ENCODE measurements around the gene ODAD3.
"Not testable (repeated sequence)": the region's sequence is repeated elsewhere in the genome, so short reads cannot be mapped to it uniquely, and the experiment has no call there.

ODAD3 gene

GRCh38 chr19:11435057-11435832 lies at the start of gene ODAD3, which contains the start of gene PRKCSH:
ODAD3 (minus strand) TSS chr19:11435121; CDS start chr19:11435016, 105 bp downstream.
PRKCSH (plus strand) TSS chr19:11435635; CDS start chr19:11436118, 483 bp downstream.
- peak; percentile 100 for DNase-seq (ENCODE audit: low read depth)

DNA sequence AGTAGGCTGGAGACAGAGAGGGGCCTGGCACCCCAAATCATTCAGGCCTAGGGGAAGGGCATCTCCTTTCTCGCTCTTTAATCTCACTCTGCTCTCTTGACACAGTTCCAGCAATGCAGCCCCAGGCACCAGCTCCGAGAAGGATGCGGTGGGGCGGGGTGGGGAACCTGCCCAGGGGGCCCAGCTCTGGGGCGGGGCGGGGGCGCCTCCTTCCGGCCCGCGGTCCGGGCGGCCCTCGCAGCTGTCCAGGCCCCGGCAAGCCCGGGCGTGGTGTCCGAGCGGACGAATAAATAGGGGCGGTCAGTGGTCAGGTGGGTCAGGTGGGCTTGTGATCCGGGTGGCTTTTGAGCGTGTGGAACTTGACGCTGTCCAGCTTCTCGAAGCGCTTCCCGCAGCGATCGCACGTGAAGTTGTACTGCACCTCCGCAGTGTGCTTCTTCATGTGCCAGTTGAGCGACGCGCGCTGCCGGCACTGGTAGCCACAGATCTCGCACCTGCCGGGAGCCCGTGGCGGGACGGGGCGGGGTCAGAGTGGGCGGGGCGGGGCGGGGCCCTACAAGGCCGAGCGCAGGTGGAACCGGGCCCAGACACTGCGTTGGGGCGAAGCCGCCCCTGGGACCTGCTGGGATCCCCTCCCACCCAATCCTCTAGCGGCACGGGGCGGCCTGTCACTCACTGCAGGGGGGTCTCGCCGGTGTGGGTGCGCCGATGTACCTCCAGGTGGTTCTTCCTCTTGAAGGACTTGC lies 48.6 kb upstream of the ODAD3 start:
- no peak for DNase-seq (ENCODE audit: low read depth)

- peak; percentile 35 for DNase-seq (ENCODE audit: low read depth)
Observed at GRCh38 chr19:11482384-11483050, 47.6 kb upstream of the ODAD3 start.

GRCh38 chr19:11481534-11482383 lies 46.8 kb upstream of the ODAD3 start:
- peak; percentile 51 for DNase-seq (ENCODE audit: low read depth)

DNA sequence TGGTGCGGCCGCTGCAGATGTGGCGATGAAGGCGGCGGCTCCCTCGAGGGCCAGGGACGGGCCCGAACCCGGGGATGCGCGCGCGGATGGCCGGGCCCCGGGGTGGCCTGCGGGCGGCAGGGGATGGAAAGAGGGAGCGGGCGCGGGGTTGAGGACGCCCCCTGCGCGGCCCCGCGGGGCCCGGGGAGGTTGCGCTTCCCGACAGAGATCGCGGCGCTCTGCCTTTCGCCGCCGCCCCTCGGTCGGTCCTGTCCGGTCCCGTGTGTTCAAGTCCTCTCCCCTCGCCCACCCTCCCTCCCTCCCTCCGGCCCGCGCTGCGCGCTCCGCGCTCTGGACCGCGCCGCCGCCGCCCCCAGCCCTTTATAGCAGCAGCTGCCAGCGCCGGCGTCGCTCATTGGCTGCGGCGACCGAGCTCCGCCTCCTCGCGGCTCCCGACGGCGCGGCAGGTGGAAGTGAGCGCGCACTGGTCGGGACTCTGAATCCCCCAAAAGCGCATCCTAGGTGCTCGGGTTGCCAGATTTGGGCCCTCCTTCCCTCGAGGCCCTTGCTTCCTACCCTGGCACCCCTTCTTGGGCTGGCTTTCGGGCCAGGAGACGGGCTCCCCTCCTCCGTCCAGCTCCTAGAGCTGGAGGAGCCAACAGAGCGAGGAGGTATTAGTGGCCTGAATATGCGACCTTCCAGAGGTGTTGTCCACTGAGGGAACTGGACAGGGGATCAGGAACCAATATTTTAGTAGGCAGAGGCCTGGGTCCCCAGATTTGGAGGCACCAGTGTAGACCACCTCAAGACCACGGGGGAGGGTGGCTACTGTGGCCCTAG lies 46.0 kb upstream of the ODAD3 start, which contains the start of gene ELAVL3:
TSS of gene ELAVL3 (minus strand) at position 332 of the 819 bp plus-strand sequence. CDS start 438 bp downstream, outside the sequence.
- no peak for DNase-seq (ENCODE audit: low read depth)

GRCh38 chr19:11479898-11480714 lies 45.2 kb upstream of the ODAD3 start:
- DNase-seq (ENCODE audit: low read depth), result no peak

DNA sequence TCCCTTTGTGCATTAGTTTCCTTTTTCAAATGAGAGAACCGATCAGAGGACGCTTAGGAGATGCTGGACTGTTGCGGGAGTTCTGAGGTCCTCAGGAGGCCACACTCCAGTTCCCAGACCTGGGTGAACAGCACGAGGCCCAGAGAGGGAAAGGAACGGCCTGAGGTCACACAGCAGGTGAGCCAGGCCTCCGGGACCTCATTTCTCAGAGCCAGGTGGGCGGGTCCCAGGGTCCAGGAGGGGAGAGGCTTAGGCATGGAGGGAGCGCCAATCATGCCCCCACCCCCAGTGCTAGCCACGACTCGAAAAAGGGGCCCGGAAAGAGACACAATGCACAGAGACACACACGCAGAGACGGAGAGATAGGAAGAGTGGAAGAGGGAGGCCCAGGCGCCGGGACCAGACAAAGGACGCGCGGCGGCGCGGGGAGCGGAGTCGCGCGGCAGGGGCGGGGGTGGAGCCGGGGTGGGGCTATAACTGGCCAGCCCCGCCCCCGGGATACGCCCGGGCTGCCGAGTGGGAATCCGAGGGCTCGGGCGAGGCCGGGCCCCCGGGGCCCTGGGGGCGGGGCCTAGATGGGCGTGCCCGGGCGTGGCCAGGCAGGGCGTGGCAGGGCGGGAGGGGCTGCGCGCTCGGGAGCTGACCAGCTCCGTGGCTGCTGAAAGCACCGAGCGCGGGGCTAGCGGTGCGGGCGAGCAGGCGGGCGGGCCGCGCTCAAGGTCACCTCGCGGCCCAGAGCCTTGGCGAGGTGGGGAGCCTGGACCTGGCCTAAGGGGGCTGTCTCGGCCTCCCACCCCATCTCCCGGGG lies 44.4 kb upstream of the ODAD3 start:
- no peak for DNase-seq (ENCODE audit: low read depth)

DNA sequence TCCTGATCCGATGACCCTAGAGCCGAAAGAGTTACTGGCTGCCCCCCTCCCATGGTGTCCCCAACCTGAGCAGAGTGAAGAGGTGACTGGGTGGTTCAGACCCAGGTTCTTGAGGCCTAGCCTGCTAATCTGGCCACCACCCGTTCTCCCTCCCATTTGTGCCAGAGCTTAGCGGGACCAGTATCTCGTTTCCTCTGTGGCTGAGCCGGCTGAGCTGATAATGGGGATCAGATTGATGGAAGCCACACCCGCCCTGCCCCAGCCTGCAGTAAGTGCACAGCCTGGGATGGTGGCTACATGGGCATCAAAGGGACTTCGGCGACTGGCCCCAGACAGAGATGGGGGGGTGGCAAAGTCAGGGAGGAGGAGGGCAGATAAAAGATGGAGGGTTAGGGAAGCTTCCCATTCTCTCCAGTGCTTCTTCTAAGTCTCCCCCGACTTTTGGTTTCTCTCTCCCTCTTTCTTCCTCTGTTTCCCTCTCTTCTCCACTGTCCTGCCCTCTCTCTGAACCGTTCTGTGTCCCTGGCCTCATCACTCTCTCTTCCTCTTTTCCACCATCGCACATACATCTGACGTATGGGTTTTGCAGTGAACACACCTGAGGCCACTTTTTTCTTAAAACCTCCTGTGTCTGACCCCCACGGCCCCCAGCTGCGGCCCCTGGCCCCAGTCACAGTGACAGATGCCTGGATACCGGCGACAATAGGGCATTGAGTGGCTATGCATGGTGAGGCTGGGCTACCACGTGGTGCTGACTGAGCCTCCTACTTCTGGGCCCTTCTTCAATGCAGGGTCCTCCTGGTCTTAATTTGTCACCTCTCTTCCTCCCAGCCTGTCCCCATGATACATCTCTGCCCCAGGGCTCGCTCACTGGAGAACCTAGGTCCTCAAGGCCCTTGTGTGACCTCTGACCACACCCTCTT lies 43.5 kb upstream of the ODAD3 start:
- no peak for DNase-seq (ENCODE audit: low read depth)

DNA sequence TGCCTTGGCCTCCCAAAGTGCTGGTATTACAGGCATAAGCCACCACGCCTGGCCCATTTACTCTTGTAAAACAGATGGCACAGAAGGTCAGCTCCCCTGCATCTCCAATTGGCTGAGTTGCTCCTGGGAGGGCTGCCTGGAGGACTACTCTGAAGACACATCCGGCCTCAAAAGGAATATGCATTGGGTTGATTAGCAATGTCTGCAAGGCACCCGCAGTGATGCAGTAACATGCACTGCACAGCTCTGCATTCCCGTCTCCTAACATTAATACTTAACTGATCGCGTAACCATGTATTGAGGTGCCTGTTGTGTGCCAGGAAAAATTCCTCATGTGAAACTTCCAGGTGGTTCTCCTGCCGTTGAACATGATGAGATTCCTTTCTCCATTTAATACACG lies 40.9 kb upstream of the ODAD3 start:
- no peak for DNase-seq (ENCODE audit: low read depth)

DNA sequence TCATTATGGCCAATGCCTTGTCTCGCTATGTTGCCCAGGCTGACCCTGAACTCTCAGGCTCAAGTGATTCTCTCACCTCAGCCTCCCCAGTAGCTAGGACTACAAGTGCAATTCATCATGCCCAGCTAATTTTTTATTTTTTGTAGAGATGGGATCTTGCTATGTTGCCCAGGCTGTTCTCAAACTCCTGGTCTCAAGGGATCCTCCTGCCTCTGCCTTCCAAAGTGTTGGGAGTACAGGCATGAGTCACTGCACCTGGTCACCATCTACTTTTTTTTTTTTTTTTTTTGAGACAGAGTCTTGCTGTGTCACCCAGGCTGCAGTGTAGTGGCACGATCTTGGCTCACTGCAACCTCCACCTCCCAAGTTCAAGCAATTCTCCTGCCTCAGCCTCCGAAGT lies 40.4 kb upstream of the ODAD3 start:
- not testable (repeated sequence) for DNase-seq (ENCODE audit: low read depth)

DNA sequence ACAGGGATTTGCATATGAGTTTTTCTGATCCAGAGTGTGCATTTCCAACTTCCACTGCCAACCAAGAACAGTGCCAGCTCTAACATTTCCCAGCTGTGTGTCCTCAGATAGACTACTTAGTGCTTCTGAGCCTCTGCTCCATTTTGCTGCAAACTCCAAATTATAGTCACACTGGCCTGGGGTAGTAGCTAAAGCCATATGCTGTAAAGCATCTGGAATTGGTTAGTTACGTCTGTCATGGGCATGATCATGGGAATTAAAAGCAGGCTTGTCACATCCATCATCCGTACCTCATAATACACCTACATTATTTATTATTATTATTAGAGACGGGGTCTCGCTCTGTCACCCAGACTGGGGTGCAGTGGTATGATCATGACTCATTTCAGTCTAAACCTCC lies 38.8 kb upstream of the ODAD3 start:
- DNase-seq (ENCODE audit: low read depth), result no peak

GRCh38 chr19:11468266-11468845 lies 33.4 kb upstream of the ODAD3 start:
- not testable (repeated sequence) for DNase-seq (ENCODE audit: low read depth)

DNA sequence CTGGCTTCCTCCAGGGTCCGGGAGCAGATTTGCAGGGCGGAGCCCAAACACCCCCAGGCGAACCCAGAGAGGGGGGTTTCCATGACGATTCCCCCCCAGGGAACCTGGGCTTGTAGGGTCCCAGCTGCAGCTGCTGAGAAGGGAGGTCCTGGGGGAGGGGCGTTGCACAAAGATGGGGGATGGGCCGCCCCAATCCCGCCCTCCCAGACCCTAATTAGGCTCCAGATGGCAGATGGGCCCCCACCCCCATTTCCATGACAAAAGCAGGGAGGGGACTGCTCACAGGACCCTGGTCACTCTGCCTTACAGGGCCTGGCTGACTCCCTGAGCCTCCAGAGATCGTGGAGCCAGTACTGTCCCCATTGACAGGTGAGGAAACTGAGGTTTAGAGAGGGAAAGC lies 30.7 kb upstream of the ODAD3 start:
- DNase-seq (ENCODE audit: low read depth), result no peak

DNA sequence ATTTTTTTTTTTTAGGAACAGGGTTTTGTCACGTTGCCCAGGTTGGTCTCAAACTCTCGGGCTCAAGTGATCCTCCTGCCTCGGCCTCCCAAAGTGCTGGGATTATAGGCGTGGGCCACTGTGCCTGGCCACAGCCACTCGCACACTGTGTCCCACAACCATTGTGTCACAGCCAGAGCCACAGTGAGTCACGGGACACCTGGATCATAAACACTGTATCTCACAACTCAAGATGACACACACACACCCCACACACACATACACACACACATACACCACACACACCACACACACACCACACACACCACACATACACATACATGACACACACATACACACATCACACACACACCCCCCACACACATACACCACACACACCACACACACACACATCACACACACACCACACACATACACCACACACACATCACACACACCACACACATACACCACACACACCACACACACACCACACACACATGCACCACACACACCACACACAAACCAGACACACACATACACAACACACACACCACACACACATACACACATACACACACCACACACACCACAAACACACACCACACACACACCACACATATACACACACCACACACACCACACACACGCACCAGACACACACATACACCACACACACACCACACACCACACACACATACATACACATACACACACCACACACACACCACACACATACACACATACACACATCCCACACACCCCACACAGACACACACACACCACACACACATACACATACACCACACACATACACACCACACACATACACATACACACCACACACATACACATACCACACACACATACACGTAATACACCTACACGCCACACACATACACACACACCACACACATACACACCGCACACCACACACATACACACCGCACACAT lies 29.7 kb upstream of the ODAD3 start:
- DNase-seq (ENCODE audit: low read depth), result no peak

DNA sequence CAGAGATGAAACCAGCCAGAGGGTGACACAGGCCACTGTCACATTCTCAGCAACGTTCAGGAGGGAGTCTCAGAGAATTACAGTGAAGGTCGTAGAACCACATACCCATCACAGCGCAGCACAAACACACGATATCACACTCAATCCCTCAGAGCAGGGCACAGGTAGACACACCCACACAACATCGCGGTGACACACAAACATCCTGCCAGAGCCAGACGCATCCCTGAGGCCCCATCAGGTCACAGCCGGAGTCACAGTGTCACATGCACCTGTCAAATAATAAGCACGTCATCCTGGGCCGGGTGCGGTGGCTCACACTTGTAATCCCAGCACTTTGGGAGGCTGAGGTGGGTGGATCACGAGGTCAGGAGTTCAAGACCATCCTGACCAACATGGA lies 28.5 kb upstream of the ODAD3 start:
- DNase-seq (ENCODE audit: low read depth), result no peak

DNA sequence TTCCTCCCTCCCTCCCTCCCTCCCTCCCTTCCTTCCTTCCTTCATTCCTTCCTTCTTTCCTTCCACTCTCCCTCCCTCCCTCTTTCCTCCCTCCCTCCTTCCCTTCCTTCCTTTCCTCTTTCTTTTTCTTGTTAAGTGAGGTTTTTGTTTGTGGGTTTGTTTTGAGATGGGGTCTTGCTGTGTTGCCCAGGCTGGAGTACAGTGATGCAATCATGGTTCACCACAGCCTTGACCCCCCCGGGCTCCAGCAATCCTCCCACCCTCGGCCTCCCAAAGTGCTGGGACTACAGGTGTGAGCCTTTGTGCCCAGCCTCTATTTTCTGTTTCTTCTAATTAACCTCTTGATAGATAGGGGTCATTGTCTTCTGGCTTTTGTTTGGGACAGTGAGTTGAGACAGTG lies 26.5 kb upstream of the ODAD3 start:
- DNase-seq (ENCODE audit: low read depth), result no peak
